Stimulated activated naive B cell treated with anti-CD40 and anti-IgM and Interleukin-4, amounts not matched to agents 10 μg/mL and 1 μg/mL and 100 μg/mL, for 72 hours (primary cell): ENCODE results near the gene SLX4IP.

Experiments used
- ATAC-seq, 2 donors: fragments of 150-1000 bp; cut with Tn5 transposase; replicated peaks; 2 replicates each; pipeline ENCODE4 v1.10.0; 2021; ENCODE audit warnings: moderate library complexity in 1 of 2
- DNase-seq: peaks from one replicate; pipeline ENCODE4 v3.0.0; 2021
- H3K27ac Mint-ChIP-seq: one replicate; pipeline ENCODE4 v1.8.0; 2022; ENCODE audit warnings: mild to moderate bottlenecking, mixed read lengths
- H3K27me3 Mint-ChIP-seq, 2 donors: one replicate each; pipeline ENCODE4 v1.8.0; 2022; ENCODE audit warnings: mixed read lengths in 2 of 2
- H3K36me3 Mint-ChIP-seq, 2 donors: one replicate each; pipeline ENCODE4 v1.8.0; 2022; ENCODE audit warnings: mixed read lengths in 2 of 2, mild to moderate bottlenecking in 1 of 2
- H3K4me1 Mint-ChIP-seq, 2 donors: one replicate each; pipeline ENCODE4 v1.8.0; 2022; ENCODE audit warnings: mixed read lengths in 2 of 2, mild to moderate bottlenecking in 1 of 2
- H3K4me3 Mint-ChIP-seq, 2 donors: one replicate each; pipeline ENCODE4 v1.8.0; 2022; ENCODE audit warnings: mild to moderate bottlenecking in 2 of 2, mixed read lengths in 2 of 2, moderate library complexity in 1 of 2
- H3K9me3 Mint-ChIP-seq, 2 donors: one replicate each; pipeline ENCODE4 v1.8.0; 2022; ENCODE audit warnings: mixed read lengths in 2 of 2, mild to moderate bottlenecking in 1 of 2

Gene SLX4IP

GRCh38 chr20:10487142-10488136 is 52.3 kb downstream of the SLX4IP start:
- ATAC-seq (no peak), DNase-seq (no peak)
- Mint-ChIP-seq H3K9me3 (no peaks in the 10 kb centered on the region), H3K27me3 (no peaks in the 10 kb centered on the region), H3K4me3 (no peak overlapping the region), H3K36me3 (peaks cover 9 to 13% of the 10 kb centered on the region in 2 donors), H3K4me1 (peaks cover 16 to 39% of the 10 kb centered on the region in 2 donors), H3K27ac (no peak overlapping the region)

- Mint-ChIP-seq H3K27me3 (no peaks in the 10 kb centered on the region), H3K27ac (no peak overlapping the region), H3K9me3 (no peaks in the 10 kb centered on the region), H3K4me3 (no peak overlapping the region), H3K36me3 (peaks cover 9 to 13% of the 10 kb centered on the region in 2 donors), H3K4me1 (peaks cover 16 to 39% of the 10 kb centered on the region in 2 donors)
- DNase-seq (no peak), ATAC-seq (peak; percentile 51 to 76)
Measured at GRCh38 chr20:10488534-10488933, 53.4 kb downstream of the SLX4IP start.

- H3K9me3 Mint-ChIP-seq, result no peaks in the 10 kb centered on the region
- peaks cover 9% of the 10 kb centered on the region in 2 donors for H3K36me3 Mint-ChIP-seq
- no peaks in the 10 kb centered on the region for H3K27me3 Mint-ChIP-seq
- no peak for ATAC-seq
- no peak overlapping the region for H3K27ac Mint-ChIP-seq
- DNase-seq, result no peak
- peaks cover 14 to 39% of the 10 kb centered on the region in 2 donors for H3K4me1 Mint-ChIP-seq
- H3K4me3 Mint-ChIP-seq, result no peak overlapping the region
Measured at GRCh38 chr20:10489853-10490252, 54.7 kb downstream of the SLX4IP start.

GRCh38 chr20:10490257-10490656 is 55.2 kb downstream of the SLX4IP start:
- no peak for ATAC-seq
- Mint-ChIP-seq H3K4me3 (no peak overlapping the region), H3K27me3 (no peaks in the 10 kb centered on the region), H3K27ac (no peak overlapping the region), H3K4me1 (peaks cover 14 to 39% of the 10 kb centered on the region in 2 donors), H3K36me3 (peaks cover 6 to 9% of the 10 kb centered on the region in 2 donors), H3K9me3 (no peaks in the 10 kb centered on the region)
- DNase-seq, result no peak

GRCh38 chr20:10490706-10491105 is 55.6 kb downstream of the SLX4IP start:
- H3K36me3 Mint-ChIP-seq, result peaks cover 3 to 9% of the 10 kb centered on the region in 2 donors
- no peak overlapping the region for H3K27ac Mint-ChIP-seq
- no peak overlapping the region for H3K4me3 Mint-ChIP-seq
- no peaks in the 10 kb centered on the region for H3K9me3 Mint-ChIP-seq
- ATAC-seq (no peak), DNase-seq (no peak)
- H3K27me3 Mint-ChIP-seq, result no peaks in the 10 kb centered on the region
- H3K4me1 Mint-ChIP-seq, result peaks cover 14 to 39% of the 10 kb centered on the region in 2 donors

GRCh38 chr20:10492065-10492464 is 57.0 kb downstream of the SLX4IP start:
- no peak overlapping the region for H3K4me3 Mint-ChIP-seq
- no peaks in the 10 kb centered on the region for H3K27me3 Mint-ChIP-seq
- H3K9me3 Mint-ChIP-seq, result no peaks in the 10 kb centered on the region
- H3K36me3 Mint-ChIP-seq, result peaks cover 3 to 6% of the 10 kb centered on the region in 2 donors
- H3K27ac Mint-ChIP-seq, result no peak overlapping the region
- H3K4me1 Mint-ChIP-seq, result peaks cover 12 to 36% of the 10 kb centered on the region in 2 donors
- DNase-seq (no peak), ATAC-seq (no peak)

- Mint-ChIP-seq H3K27me3 (no peaks in the 10 kb centered on the region), H3K36me3 (peaks cover 3 to 6% of the 10 kb centered on the region in 2 donors), H3K4me1 (peaks cover 11 to 28% of the 10 kb centered on the region in 2 donors), H3K4me3 (no peak overlapping the region), H3K9me3 (no peaks in the 10 kb centered on the region), H3K27ac (no peak overlapping the region)
- ATAC-seq, result no peak
- no peak for DNase-seq
Measured at GRCh38 chr20:10492844-10493243, 57.7 kb downstream of the SLX4IP start.

GRCh38 chr20:10495173-10495572 is 60.1 kb downstream of the SLX4IP start:
- Mint-ChIP-seq H3K4me3 (no peak overlapping the region), H3K36me3 (peaks cover 3 to 6% of the 10 kb centered on the region in 2 donors), H3K27ac (no peak overlapping the region), H3K27me3 (no peaks in the 10 kb centered on the region), H3K9me3 (no peaks in the 10 kb centered on the region), H3K4me1 (peaks cover 6 to 12% of the 10 kb centered on the region in 2 donors)
- DNase-seq, result no peak
- no peak for ATAC-seq

GRCh38 chr20:10496465-10496864 is 61.4 kb downstream of the SLX4IP start:
- ATAC-seq, result no peak
- Mint-ChIP-seq H3K4me1 (peaks cover 4 to 10% of the 10 kb centered on the region in 2 donors), H3K9me3 (no peaks in the 10 kb centered on the region), H3K4me3 (no peak overlapping the region), H3K36me3 (peaks cover 1 to 6% of the 10 kb centered on the region in 2 donors), H3K27ac (no peak overlapping the region), H3K27me3 (no peaks in the 10 kb centered on the region)
- no peak for DNase-seq

- no peak overlapping the region for H3K27ac Mint-ChIP-seq
- peaks cover 1% of the 10 kb centered on the region in 2 donors for H3K36me3 Mint-ChIP-seq
- ATAC-seq (no peak), DNase-seq (no peak)
- H3K27me3 Mint-ChIP-seq, result no peaks in the 10 kb centered on the region
- H3K4me3 Mint-ChIP-seq, result no peak overlapping the region
- H3K9me3 Mint-ChIP-seq, result no peaks in the 10 kb centered on the region
- H3K4me1 Mint-ChIP-seq, result peaks cover 11% of the 10 kb centered on the region in 2 donors
Measured at GRCh38 chr20:10497283-10497682, 62.2 kb downstream of the SLX4IP start.

- Mint-ChIP-seq H3K9me3 (no peaks in the 10 kb centered on the region), H3K4me3 (no peak overlapping the region), H3K27ac (no peak overlapping the region), H3K36me3 (peaks cover 1 to 6% of the 10 kb centered on the region in 2 donors), H3K27me3 (no peaks in the 10 kb centered on the region), H3K4me1 (peaks cover 14 to 16% of the 10 kb centered on the region in 2 donors)
- no peak for DNase-seq
- no peak for ATAC-seq
Measured at GRCh38 chr20:10497791-10498190, 62.7 kb downstream of the SLX4IP start.

GRCh38 chr20:10498200-10498599 is 63.1 kb downstream of the SLX4IP start:
- H3K4me1 Mint-ChIP-seq, result peaks cover 18 to 20% of the 10 kb centered on the region in 2 donors
- H3K36me3 Mint-ChIP-seq, result peaks cover 1 to 8% of the 10 kb centered on the region in 2 donors
- H3K9me3 Mint-ChIP-seq, result no peaks in the 10 kb centered on the region
- no peak overlapping the region for H3K27ac Mint-ChIP-seq
- ATAC-seq, result no peak
- no peak overlapping the region for H3K4me3 Mint-ChIP-seq
- no peak for DNase-seq
- H3K27me3 Mint-ChIP-seq, result no peaks in the 10 kb centered on the region

GRCh38 chr20:10501402-10501801 is 66.3 kb downstream of the SLX4IP start:
- Mint-ChIP-seq H3K27ac (peak overlapping the region; percentile 56), H3K36me3 (peaks cover 0 to 8% of the 10 kb centered on the region in 2 donors), H3K27me3 (no peaks in the 10 kb centered on the region), H3K9me3 (no peaks in the 10 kb centered on the region), H3K4me1 (peaks cover 25 to 33% of the 10 kb centered on the region in 2 donors), H3K4me3 (peak overlapping the region; percentile 70 to 75)
- peak; percentile 36 to 38 for ATAC-seq
- DNase-seq, result no peak

- Mint-ChIP-seq H3K4me1 (peaks cover 26 to 35% of the 10 kb centered on the region in 2 donors), H3K27ac (no peak overlapping the region)
- peak; percentile 14 to 45 for ATAC-seq
Measured at GRCh38 chr20:10502098-10502526, 67.0 kb downstream of the SLX4IP start.

GRCh38 chr20:10504608-10504993 is 69.5 kb downstream of the SLX4IP start:
- Mint-ChIP-seq H3K9me3 (no peaks in the 10 kb centered on the region), H3K36me3 (peaks cover 0 to 8% of the 10 kb centered on the region in 2 donors), H3K4me3 (no peak overlapping the region), H3K27ac (no peak overlapping the region), H3K27me3 (no peaks in the 10 kb centered on the region), H3K4me1 (peaks cover 25 to 38% of the 10 kb centered on the region in 2 donors)
- no peak for ATAC-seq
- no peak for DNase-seq

More at GRCh38 chr20:10502098-10502526, 67.0 kb downstream of the SLX4IP start:
- Mint-ChIP-seq H3K27me3 (no peaks in the 10 kb centered on the region), H3K9me3 (no peaks in the 10 kb centered on the region), H3K4me3 (peak overlapping the region in 1 of 2 donors; percentile 55), H3K36me3 (peaks cover 0 to 8% of the 10 kb centered on the region in 2 donors)
- no peak for DNase-seq
